Right ventricle myocardium superior (tissue), 1 donor: Measurements from ENCODE around the gene NOG. TPM values are rescaled to one million over a fixed set of nuclear protein-coding genes. Genes with fewer than 3 reads are reported as not detected.

Source experiments
- ATAC-seq: fragments of 200-7000 bp; cut with Tn5 transposase; one replicate; pipeline ENCODE4 v1.9.1; 2020; ENCODE audit warnings: mild to moderate bottlenecking; ENCODE audit not compliant: poor library complexity
- DNase-seq: peaks from one replicate; pipeline ENCODE4 v3.0.0-alpha.2; 2020
- intact Hi-C: fragments of 100-400 bp; cut with DNase I; formaldehyde crosslinking; loops from one replicate; pipeline ENCODE4 v1.11.2; 2022
- total RNA-seq: library from RNA; stranded (reverse); fragmentation: NEBNext Ultra II Directional; extraction: Animal tissue kit (Norgen Biotek cat#: 25700); gene quantifications from one replicate; pipeline ENCODE4 v1.2.1, GENCODE V29; 2021
- donor health status: DM: no; HTN: yes; CAD: no; lungs with severe emphysema.

NOG gene
- total RNA-seq, 1 donor from 2014 or later: 0.65 TPM

- intact Hi-C loops: no loop called here
- DNase-seq (no peak), ATAC-seq (no peak)
Measured at GRCh38 chr17:56595831-56596690, 2.6 kb downstream of the NOG start.

- intact Hi-C loops: no loop called here
- ATAC-seq: no peak
Measured at GRCh38 chr17:56596691-56597494, 3.4 kb downstream of the NOG start.

GRCh38 chr17:56597495-56597990 is 4.0 kb downstream of the NOG start:
- DNase-seq: no peak
- intact Hi-C loops: no loop called here
- no peak for ATAC-seq

More at GRCh38 chr17:56596691-56597494, 3.4 kb downstream of the NOG start:
- no peak for DNase-seq

GRCh38 chr17:56598466-56598865 is 5.0 kb downstream of the NOG start:
- no peak for DNase-seq
- intact Hi-C loops: no loop called here

GRCh38 chr17:56599088-56599487 is 5.6 kb downstream of the NOG start:
- DNase-seq (no peak), ATAC-seq (no peak)
- intact Hi-C loops: no loop called here

More at GRCh38 chr17:56598466-56598865, 5.0 kb downstream of the NOG start:
- no peak for ATAC-seq

- ATAC-seq (no peak), DNase-seq (no peak)
- intact Hi-C loops: no loop called here
Measured at GRCh38 chr17:56599566-56599965, 6.1 kb downstream of the NOG start.

- DNase-seq (no peak), ATAC-seq (no peak)
- intact Hi-C loops: no loop called here
Measured at GRCh38 chr17:56600256-56600655, 6.8 kb downstream of the NOG start.

- DNase-seq: no peak
- intact Hi-C loops: no loop called here
- no peak for ATAC-seq
Measured at GRCh38 chr17:56601591-56601990, 8.1 kb downstream of the NOG start.

- DNase-seq (no peak), ATAC-seq (no peak)
- intact Hi-C loops: no loop called here
Measured at GRCh38 chr17:56602292-56603130, 9.0 kb downstream of the NOG start.

- DNase-seq (no peak), ATAC-seq (no peak)
- intact Hi-C loops: no loop called here
Measured at GRCh38 chr17:56603486-56604238, 10.2 kb downstream of the NOG start.

- DNase-seq (no peak), ATAC-seq (no peak)
- intact Hi-C loops: no loop called here
Measured at GRCh38 chr17:56604691-56605290, 11.3 kb downstream of the NOG start.

GRCh38 chr17:56608944-56609343 is 15.4 kb downstream of the NOG start:
- ATAC-seq: no peak
- no peak for DNase-seq
- intact Hi-C loops: no loop called here

GRCh38 chr17:56610321-56610720 is 16.8 kb downstream of the NOG start:
- DNase-seq: no peak
- intact Hi-C loops: no loop called here

GRCh38 chr17:56613131-56613530 is 19.6 kb downstream of the NOG start:
- intact Hi-C loops: no loop called here
- ATAC-seq (no peak), DNase-seq (no peak)

More at GRCh38 chr17:56610321-56610720, 16.8 kb downstream of the NOG start:
- no peak for ATAC-seq

- DNase-seq: no peak
- ATAC-seq: no peak
- intact Hi-C loops: no loop called here
Measured at GRCh38 chr17:56614522-56614921, 21.0 kb downstream of the NOG start.

GRCh38 chr17:56616239-56616638 is 22.7 kb downstream of the NOG start:
- DNase-seq (no peak), ATAC-seq (no peak)
- intact Hi-C loops: no loop called here

- intact Hi-C loops: no loop called here
- ATAC-seq: no peak
- DNase-seq: no peak
Measured at GRCh38 chr17:56623383-56623782, 29.9 kb downstream of the NOG start.

- DNase-seq: no peak
- intact Hi-C loops: no loop called here
- ATAC-seq: peak; percentile 46
Measured at GRCh38 chr17:56624309-56624708, 30.8 kb downstream of the NOG start.
